Keratinocyte (primary cell): Measurements from ENCODE around the gene APOM. TPM values are rescaled to one million over a fixed set of nuclear protein-coding genes. Genes with fewer than 3 reads are reported as not detected.
A peak's percentile ranks its signal among the peaks of the same experiment; 100 is the strongest.

Experiments used
- DNase-seq: peaks from one replicate; pipeline ENCODE4 v3.0.0-alpha.2; 2011; ENCODE audit warnings: low read depth, missing footprints, low spot score
- FAIRE-seq: peaks from 2 replicates; lab custom pipeline; 2011; peaks lifted over from hg19 to GRCh38; lab: Jason Lieb, UNC
- H2AFZ ChIP-seq: 2 replicates; pipeline ENCODE4 v1.6.0; 2012; ENCODE audit warnings: low read length, control low read depth, inconsistent platforms; ENCODE audit not compliant: control insufficient read depth
- H3K27ac ChIP-seq: 2 replicates; pipeline ENCODE4 v1.5.1; 2011; ENCODE audit warnings: low read length; ENCODE audit not compliant: control insufficient read depth, insufficient read depth
- H3K27me3 ChIP-seq: 3 replicates; pipeline ENCODE4 v1.6.0; 2011; ENCODE audit warnings: low read length; ENCODE audit not compliant: control insufficient read depth, insufficient read depth; ENCODE audit errors: extremely low read depth
- H3K36me3 ChIP-seq, 2 experiments: 2 replicates in 1 of 2; 3 replicates in 1 of 2; pipeline ENCODE4 v1.5.1; 2011; ENCODE audit warnings: low read length in 2 of 2, mild to moderate bottlenecking in 1 of 2; ENCODE audit not compliant: control insufficient read depth in 2 of 2, insufficient read depth in 2 of 2; ENCODE audit errors: extremely low read depth in 1 of 2
- H3K4me1 ChIP-seq: 3 replicates; pipeline ENCODE4 v1.5.1; 2011; ENCODE audit warnings: low read length; ENCODE audit not compliant: control insufficient read depth, insufficient read depth; ENCODE audit errors: extremely low read depth
- H3K4me2 ChIP-seq: 3 replicates; pipeline ENCODE4 v1.6.0; 2011; ENCODE audit warnings: low read depth, low read length; ENCODE audit not compliant: control insufficient read depth, insufficient read depth; ENCODE audit errors: extremely low read depth
- H3K4me3 ChIP-seq, 3 experiments: fragments of 200-600 bp in 1 of 3; sonication (generic) in 1 of 3; 2 replicates in 2 of 3; 3 replicates in 1 of 3; pipeline ENCODE4 v1.5.1; 2011 to 2016; ENCODE audit warnings: low read length in 3 of 3, mild to moderate bottlenecking in 3 of 3, control low read depth in 2 of 3, inconsistent platforms in 1 of 3, low read depth in 1 of 3, mixed read lengths in 1 of 3, mixed run types in 1 of 3, moderate library complexity in 1 of 3; ENCODE audit not compliant: control insufficient read depth in 2 of 3, insufficient read depth in 2 of 3; ENCODE audit errors: extremely low read depth in 1 of 3
- H3K79me2 ChIP-seq: 2 replicates; pipeline ENCODE4 v1.6.0; 2012; ENCODE audit warnings: low read length; ENCODE audit not compliant: control insufficient read depth, insufficient read depth
- H3K9ac ChIP-seq: 3 replicates; pipeline ENCODE4 v1.6.0; 2011; ENCODE audit warnings: low read length; ENCODE audit not compliant: control insufficient read depth, insufficient read depth; ENCODE audit errors: extremely low read depth
- H3K9me1 ChIP-seq: 3 replicates; pipeline ENCODE4 v1.6.0; 2011; ENCODE audit warnings: low read length; ENCODE audit not compliant: control insufficient read depth, insufficient read depth; ENCODE audit errors: extremely low read depth
- H3K9me3 ChIP-seq: 2 replicates; pipeline ENCODE4 v1.5.1; 2012; ENCODE audit warnings: low read depth, low read length; ENCODE audit not compliant: control insufficient read depth
- H4K20me1 ChIP-seq: 3 replicates; pipeline ENCODE4 v1.6.0; 2011; ENCODE audit warnings: low read length; ENCODE audit not compliant: control insufficient read depth, insufficient read depth; ENCODE audit errors: extremely low read depth
- CTCF ChIP-seq, 3 experiments: IDR thresholded peaks in 1 of 3; conservative IDR thresholded peaks in 1 of 3; optimal IDR thresholded peaks in 1 of 3; 2 replicates in 2 of 3; 3 replicates in 1 of 3; pipeline versions ENCODE3 to v1.5.1; 2011; ENCODE audit warnings: low read length in 3 of 3, mild to moderate bottlenecking in 3 of 3, moderate library complexity in 2 of 3, control low read depth in 1 of 3, inconsistent platforms in 1 of 3; ENCODE audit not compliant: insufficient read depth in 2 of 3; ENCODE audit errors: extremely low read depth in 1 of 3
- EZH2 ChIP-seq: IDR thresholded peaks from one replicate; pipeline ENCODE4 v1.6.1; 2012; ENCODE audit warnings: inconsistent platforms, mild to moderate bottlenecking, low read length, moderate library complexity
- dilution Hi-C: fragments of 300-500 bp; cut with MboI; formaldehyde crosslinking; loops from one replicate; pipeline ENCODE4 v1.7.0; 2020; ENCODE audit warnings: low sequenced_read_pairs; ENCODE audit not compliant: extremely low pct_ligation_motif_present
- polyA plus RNA-seq, 5 experiments: library from polyadenylated mRNA; depleted of rRNA in 3 of 5; stranded (reverse) in 3 of 5; stranded (forward) in 1 of 5; unstranded in 1 of 5; fragments of >200 nt; gene quantifications; 1 replicate in 1 of 5; 2 replicates in 3 of 5; 3 replicates in 1 of 5; pipeline versions ENCODE4 v1.2.1 to v1.2.3, GENCODE V29; 2011 to 2012; ENCODE audit warnings: missing spikeins in 2 of 5, low read depth in 1 of 5, low replicate concordance in 1 of 5

APOM gene
- polyA plus RNA-seq, 1 donor (not counting 4 experiments of a cell fraction or from before 2014, with no cell fraction given): 1.4 TPM

DNA sequence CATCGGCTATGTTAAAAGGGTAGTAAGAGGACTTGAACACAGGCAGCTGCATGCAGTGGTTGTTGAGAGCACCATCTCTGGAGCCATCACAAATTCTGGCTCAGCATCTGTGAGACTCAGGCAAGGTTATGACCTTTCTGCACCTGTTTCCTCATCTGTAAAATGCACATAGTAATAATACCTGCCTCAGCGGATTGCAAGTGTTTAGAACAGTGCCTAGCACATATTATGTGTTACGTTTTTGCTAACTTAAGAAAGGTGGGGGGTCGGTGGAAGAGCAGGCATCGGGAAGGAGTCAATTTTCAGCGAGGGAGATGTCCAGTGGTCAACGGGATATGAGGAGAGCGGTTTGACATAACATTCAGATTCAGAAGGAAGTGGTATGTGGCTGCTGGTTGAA, 22.3 kb downstream of the APOM start:
- Histone ChIP-seq H4K20me1 (no peaks in the 10 kb centered on the region), H3K79me2 (no peaks in the 10 kb centered on the region), H3K4me3 (no peak overlapping the region), H3K27me3 (no peaks in the 10 kb centered on the region), H3K36me3 (peaks cover 0 to 1% of the 10 kb centered on the region in 2 experiments), H3K9me3 (no peaks in the 10 kb centered on the region), H3K9ac (no peak overlapping the region), H2AFZ (no peak overlapping the region), H3K27ac (no peak overlapping the region), H3K4me1 (peaks cover 11% of the 10 kb centered on the region), H3K9me1 (no peaks in the 10 kb centered on the region), H3K4me2 (no peak overlapping the region)
- FAIRE-seq (no peak), DNase-seq (no peak)
- dilution Hi-C loops: no loop called here
- TF ChIP-seq CTCF (optimal IDR thresholded peaks at IDR 0.05 in 1 of 3, IDR thresholded peaks at IDR 0.05 in 1 of 3, conservative IDR thresholded peaks at IDR 0.05 in 1 of 3; ENCODE audit: extremely low read depth in 1 of 3, insufficient read depth in 2 of 3, low read length in 3 of 3): no peak
- TF ChIP-seq EZH2: no peak

GRCh38 chr6:31680226-31681134, 24.8 kb downstream of the APOM start, which contains the start of gene LY6G5C:
TSS of gene LY6G5C (minus strand) at chr6:31681067. CDS start at chr6:31680373, 694 bp downstream.
- FAIRE-seq (peak; percentile 52), DNase-seq (peak; percentile 35)
- H4K20me1 ChIP-seq: no peaks in the 10 kb centered on the region
- H3K4me1 ChIP-seq: peaks cover 11% of the 10 kb centered on the region
- no peak within 1 kb of the TSS for H3K27ac ChIP-seq
- peak within 1 kb of the TSS; percentile 84 for H2AFZ ChIP-seq
- dilution Hi-C loops: no loop called here
- peaks cover 0 to 4% of the 10 kb centered on the region in 2 experiments for H3K36me3 ChIP-seq
- peak within 1 kb of the TSS; percentile 49 for H3K9ac ChIP-seq
- H3K4me2 ChIP-seq: peak within 1 kb of the TSS; percentile 92
- no peaks in the 10 kb centered on the region for H3K27me3 ChIP-seq
- no peaks in the 10 kb centered on the region for H3K9me1 ChIP-seq
- peak within 1 kb of the TSS; percentile 35 to 79 (median 69) for H3K4me3 ChIP-seq
- H3K79me2 ChIP-seq: no peaks in the 10 kb centered on the region
- H3K9me3 ChIP-seq: no peaks in the 10 kb centered on the region
- TF ChIP-seq EZH2: no peak
- peak; percentile 66 to 98 (median 71) for TF ChIP-seq CTCF (optimal IDR thresholded peaks at IDR 0.05 in 1 of 3, IDR thresholded peaks at IDR 0.05 in 1 of 3, conservative IDR thresholded peaks at IDR 0.05 in 1 of 3; ENCODE audit: extremely low read depth in 1 of 3, insufficient read depth in 2 of 3, low read length in 3 of 3)
